Head of caudate nucleus (tissue), 42 donors: Measurements from ENCODE around the gene ZSCAN9.

ENCODE experiments used
- DNase-seq, 42 donors: peaks; one replicate each; pipeline versions ENCODE4 v3.0.0 to v3.0.0-alpha.2; 2020 to 2021; ENCODE audit warnings: mixed read lengths in 7 of 42
- intact Hi-C: fragments of 100-400 bp; cut with DNase I; formaldehyde crosslinking; loops from one replicate; pipeline ENCODE4 v1.15.0; 2022

The ZSCAN9 gene

DNA sequence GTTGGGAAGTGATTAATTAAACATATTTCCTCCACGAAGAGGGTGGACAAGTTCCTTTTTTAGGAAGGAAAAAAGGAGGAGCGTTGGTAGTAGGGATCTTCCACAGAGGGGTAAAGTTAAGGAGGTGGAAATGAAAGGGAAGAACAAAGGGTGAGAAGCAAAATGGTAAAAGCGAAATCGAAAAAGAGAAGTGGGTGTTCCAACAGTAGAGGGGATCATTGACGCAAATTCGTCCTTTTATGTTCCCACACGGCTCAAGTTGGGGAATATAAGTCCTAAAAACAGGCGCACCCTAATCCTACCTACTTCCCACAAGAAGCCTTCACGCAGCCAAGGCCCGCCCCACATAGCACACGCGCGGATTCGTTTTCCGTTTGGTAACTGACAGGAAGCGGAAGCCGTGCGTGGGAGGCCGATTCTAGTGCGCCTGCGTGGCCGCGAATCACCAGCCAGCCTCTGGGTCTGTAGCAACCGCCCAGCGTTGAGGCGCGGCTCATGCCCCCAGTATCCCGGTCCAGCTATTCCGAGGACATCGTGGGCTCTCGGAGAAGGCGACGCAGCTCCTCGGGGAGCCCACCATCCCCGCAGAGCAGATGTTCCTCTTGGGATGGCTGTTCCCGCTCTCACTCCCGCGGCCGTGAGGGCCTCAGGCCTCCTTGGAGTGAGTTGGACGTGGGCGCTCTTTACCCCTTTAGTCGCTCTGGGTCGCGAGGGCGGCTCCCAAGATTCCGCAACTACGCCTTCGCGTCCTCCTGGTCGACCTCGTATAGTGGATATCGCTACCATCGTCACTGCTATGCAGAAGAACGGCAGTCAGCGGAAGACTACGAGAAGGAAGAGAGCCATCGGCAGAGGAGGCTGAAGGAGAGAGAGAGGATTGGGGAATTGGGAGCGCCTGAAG lies 34.1 kb downstream of the ZSCAN9 start, which contains the start of gene NKAPL:
TSS of gene NKAPL (plus strand) at position 421 of the 901 bp plus-strand sequence. CDS start at position 496, 75 bp downstream.
- intact Hi-C loops, result loop anchor here (10.0 kb wide), 1 partner anchor 96 kb away; no protein-coding TSS in a partner anchor

DNA sequence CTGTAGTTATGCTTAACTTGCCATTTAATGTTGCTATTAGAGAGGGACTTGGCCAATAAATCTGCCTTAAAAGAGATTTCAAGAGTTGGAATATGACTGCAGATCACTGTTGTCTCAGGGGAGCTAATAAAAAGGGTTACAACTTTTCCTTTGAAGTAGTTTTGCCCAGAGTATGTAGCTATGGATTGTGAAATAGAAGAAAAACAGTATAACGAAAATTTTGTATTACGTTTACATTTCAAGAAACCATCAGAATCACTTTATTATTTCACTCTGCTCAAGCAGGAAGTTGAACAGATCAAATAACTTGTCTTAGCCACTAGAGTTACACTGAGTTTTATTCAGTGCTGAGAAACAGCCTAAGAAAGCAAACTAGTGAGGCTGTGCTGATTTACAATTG lies 38.8 kb downstream of the ZSCAN9 start:
- intact Hi-C loops, result no loop called here
- no peak for DNase-seq

More for the DNA sequence above, 34.1 kb downstream of the ZSCAN9 start, which contains the start of gene NKAPL:
- peak; percentile 39 to 90 (median 76) for DNase-seq

DNA sequence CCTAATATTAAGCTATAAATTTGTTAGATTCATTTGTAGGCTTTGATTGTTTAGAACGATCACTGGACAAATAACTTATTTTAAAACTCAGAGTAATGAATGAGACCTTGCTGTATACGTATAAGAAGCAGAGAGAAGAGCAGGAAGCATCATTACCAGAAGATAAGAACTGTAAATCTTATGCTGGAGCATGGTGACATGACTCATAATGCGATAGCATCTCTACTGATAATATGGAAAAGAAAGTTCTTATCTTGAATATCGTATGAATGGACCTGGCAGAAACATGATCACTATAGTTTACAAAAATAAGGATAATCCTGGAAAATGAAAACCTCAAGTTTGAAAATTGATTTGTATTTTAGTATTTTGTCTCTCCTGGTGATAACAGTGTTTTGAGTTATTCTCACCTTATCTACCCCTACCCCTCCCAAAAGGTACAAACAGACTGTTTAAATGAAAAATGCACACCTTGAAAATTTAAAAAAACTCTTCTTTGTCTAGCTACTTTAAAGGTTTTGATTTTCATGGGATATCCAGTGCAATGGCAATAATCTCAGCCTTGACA lies 39.8 kb downstream of the ZSCAN9 start:
- no peak for DNase-seq
- intact Hi-C loops, result loop anchor here (5.0 kb wide), 1 partner anchor 128 kb away; no protein-coding TSS in a partner anchor

DNA sequence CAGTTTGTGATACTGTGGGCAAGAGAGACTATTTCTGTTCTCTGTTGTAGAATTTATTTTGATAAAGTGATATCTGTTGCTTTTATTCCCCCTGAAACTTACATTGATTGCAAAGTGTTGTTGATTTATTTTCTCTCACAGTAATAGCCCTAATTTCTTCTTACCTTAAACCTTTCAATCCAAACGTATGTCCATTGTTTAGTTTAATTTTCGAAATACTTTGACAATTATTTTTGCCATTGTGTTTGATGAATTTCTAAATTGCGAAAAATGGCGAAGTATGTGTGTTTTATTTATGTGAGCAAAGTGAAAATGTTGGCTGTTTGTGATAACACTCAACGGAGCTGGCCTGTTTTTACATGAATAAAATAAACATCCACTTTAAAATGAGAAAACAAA lies 41.5 kb downstream of the ZSCAN9 start:
- no peak for DNase-seq
- intact Hi-C loops, result loop anchor here (5.0 kb wide), 1 partner anchor 129 kb away; no protein-coding TSS in a partner anchor

DNA sequence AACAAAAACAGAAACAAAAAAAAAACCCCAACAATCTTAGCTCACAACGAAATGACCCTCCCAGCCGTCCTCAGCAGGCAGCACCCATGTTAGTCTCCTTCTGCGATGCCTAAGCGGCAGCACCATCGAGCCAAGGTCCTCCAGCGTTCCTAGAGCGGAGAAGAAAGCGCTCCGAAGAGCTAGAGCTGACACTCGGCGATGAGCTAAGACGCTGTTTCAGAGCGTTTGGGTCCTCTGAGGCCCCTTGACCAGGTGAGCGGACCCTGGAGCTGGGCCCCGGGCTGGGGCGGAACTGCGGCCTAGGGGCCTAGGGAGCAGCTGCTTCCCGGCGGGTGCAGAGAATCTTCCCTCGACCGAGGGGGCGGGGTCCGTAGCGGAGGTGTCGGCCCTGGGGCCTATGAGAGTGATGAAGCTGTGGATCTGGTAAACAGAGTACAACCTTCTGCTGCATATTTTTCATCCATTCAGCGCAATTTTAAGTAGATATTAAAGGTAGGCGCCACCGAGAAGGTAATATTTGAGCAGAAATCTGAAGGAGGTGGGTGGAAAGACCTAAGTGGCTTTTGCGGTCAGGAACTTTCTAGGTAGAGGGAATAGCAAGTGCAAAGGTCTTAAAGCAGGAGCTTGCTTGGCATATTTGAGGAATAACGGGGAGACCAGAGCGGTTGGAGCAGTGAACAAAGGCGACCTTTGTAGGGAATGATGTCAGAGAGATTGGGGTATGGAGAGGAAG lies 42.1 kb downstream of the ZSCAN9 start, which contains the start of gene ZSCAN26:
TSS of gene ZSCAN26 (plus strand) at position 182 of the 733 bp plus-strand sequence. CDS start 4,777 bp downstream, outside the sequence.
- peak; percentile 67 to 93 (median 86) for DNase-seq
- intact Hi-C loops, result loop anchor here (5.0 kb wide), 1 partner anchor 130 kb away; no protein-coding TSS in a partner anchor

DNA sequence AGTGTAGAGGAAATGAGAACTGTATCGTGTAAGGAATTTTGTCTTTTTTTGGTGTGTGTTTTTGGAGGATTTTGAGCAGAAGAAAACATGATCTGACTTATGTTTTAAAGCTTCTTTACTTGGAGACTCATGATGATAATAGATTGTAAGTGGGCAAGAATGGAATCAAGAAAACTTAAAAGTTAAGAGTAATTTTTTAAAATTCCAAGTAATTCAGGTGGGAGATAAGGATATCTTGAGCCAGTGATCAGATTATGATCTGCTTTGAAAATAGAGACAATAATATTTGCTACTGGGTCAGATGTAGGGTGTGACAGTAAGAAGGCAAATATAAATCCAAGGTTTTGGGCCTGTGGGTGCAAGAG lies 42.6 kb downstream of the ZSCAN9 start:
- intact Hi-C loops, result loop anchor here (5.0 kb wide), 1 partner anchor 130 kb away; no protein-coding TSS in a partner anchor
- DNase-seq, result no peak

DNA sequence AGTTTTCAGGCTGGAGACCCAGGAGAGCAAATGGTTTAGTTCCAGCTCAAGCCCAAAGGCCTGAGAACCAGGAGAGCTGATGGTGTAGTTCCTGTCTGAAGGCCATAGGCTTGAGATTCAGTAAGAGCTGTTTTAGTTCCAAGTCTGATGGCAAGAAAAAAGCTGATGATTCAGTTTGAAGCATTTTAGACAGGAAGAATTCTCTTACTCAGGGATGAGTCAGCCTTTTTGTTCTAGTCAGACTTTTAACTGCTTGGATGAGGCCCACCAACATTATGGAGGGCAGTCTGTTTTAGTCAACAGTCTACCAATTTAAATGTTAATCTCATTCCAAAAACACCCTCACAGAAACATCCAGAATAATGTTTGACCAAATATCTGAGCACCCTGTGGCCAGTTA lies 44.4 kb downstream of the ZSCAN9 start:
- DNase-seq, result no peak
- intact Hi-C loops, result loop anchor here (5.0 kb wide), 1 partner anchor 132 kb away; no protein-coding TSS in a partner anchor

DNA sequence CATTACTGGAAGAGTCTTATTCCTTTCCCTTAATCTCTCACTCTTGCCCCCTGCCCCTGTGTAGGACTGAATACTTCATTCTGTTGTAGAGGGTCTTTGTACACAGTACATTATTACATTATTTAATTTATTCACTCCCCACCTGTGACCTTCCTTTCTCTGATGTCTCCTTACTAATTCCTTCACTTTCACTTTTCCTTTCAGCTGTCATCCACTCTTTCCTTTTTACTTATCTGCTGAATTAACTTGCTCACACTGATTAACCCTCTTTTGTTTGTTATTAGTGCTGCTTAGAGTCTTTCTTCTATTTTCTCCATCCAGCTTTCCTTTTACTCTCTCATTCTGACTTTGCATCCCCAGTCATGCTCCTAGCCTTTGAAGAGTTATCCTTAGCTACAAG lies 49.8 kb downstream of the ZSCAN9 start:
- DNase-seq, result no peak
- intact Hi-C loops, result loop anchor here (5.0 kb wide), 1 partner anchor 67 kb away; no protein-coding TSS in a partner anchor

DNA sequence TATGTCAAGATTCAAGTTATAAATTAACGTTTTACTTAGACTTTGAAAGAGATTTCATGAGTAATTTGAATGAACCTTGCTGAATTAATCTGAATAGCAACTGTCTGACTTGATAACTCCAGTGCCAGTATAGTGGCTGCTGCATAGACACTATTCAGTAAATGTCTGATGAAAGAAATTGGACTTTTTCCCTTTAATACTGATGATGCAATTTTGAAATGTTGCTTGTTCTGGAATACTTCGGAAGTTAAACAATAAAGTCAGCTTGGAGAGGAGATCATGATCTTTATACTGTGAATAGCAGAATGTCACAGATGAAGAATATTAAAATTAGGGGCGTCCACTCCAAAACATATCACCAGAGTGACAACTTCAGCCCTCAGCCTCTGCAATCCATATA lies 52.7 kb downstream of the ZSCAN9 start:
- no peak for DNase-seq
- intact Hi-C loops, result no loop called here

DNA sequence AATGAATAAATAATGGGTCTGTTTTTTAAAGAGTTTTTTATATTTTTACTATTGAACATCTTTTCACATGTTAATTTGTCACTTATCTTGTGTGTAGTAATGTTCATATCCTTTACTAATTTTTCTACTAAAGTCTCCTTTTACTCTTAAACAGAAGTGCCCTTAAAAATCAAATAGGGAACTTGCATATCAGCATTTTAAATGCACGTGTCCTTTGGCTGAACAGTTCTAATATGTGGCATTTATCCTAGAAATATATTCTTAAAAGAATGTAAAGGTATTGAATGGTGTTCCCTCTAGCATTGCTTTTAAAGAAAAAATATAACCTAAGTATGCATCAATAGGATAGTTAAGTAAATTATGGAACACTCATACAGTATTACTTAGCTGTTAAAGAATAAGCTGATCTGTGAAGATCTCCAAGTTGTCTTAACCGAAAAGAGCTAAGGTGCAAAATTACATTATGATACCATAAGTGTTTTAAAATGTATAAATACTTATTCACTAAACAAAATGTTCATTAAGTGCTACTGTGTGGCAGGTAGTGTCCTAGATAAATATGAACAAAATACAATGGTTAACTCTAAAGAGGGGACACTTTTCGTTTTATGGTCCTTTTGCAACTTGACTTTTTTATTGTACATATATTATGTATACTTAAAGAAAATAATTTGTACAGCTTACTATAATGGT lies 55.7 kb downstream of the ZSCAN9 start:
- no peak for DNase-seq
- intact Hi-C loops, result no loop called here

DNA sequence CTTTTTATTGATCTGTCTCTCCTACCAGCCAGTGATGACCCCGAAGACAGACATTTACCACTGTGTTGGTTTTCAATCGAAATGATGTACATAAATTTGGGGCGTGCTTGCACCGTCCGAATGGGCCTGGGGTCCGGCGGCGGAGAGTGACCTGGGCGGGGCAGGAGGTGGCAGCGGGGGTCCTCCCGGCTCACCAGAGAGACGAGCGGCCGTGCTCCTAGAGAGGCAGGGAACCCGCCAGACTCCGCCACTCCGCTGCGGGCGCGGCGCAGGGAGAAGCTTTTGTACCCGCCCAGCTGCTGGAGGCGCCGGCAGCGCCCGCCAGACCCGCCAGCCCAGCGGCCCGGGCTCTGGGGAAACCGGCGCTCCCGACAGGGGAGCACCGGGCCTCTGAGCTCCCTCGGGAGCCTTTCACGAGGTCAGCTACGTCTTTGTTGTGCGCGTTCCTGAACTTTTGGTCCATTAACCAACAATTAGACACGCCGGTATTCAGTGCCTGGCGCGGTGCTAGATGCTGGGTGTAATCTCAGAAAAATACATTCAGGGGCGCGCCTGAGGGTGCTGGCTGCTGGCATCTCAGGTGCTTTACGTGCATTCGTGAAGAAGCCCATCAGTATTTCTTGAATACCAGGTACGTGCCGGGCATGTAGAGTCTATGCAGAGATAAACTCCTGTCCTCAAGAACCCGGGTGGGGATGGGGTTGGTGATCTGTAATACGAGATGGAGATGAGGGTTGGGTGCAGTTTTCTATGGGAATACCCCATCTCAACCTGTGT lies 56.4 kb downstream of the ZSCAN9 start, which contains the start of gene PGBD1:
TSS of gene PGBD1 (plus strand) at position 285 of the 777 bp plus-strand sequence. CDS start 2,242 bp downstream, outside the sequence.
- peak; percentile 37 to 91 (median 80) for DNase-seq
- intact Hi-C loops, result no loop called here

DNA sequence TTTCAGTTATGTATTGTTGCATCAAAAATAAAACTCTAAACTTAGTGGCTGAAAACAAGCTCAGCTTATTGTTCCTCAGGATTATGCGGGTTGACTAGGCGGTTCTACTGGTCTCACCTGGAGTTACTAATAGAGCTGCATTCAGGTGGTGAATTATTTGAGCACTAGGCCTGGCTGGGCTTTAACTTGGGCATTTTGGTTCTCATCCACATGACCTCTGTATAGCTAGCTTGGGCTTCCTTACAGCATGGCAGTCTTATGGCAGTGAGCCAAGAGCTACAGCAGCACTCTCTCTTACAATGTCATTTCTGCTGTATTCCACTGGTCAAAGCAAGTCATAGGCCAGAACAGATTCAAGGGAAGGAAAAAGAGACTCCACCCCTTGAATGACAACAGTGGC lies 57.9 kb downstream of the ZSCAN9 start:
- DNase-seq, result no peak
- intact Hi-C loops, result no loop called here
